ENCODE data around the gene GAL3ST2.

DNA sequence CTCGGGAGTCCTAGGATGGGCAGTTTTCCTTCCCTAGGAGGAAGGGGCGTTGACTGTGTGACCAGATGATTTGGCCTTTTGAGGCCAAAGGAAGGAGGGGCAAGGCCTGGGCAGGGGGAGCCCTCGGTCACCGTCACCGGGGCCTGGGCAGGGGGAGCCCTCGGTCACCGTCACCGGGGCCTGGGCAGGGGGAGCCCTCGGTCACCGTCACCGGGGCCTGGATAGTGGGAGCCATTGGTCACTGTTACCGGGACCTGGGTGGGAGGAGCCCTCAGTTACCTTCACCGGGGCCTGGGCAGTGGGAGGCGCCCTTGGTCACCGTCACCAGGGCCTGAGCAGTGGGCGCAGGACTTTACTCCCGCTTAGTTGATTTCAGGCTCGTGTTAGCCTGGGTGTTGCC lies 24.8 kb upstream of the GAL3ST2 start:
- TF ChIP-seq POLR2A (IDR thresholded peaks at IDR 0.05) (no peak), CTCF (IDR thresholded peaks at IDR 0.05) (no peak)
